Coronary artery (tissue), 2 donors: ENCODE data around the gene PHRF1.

ENCODE experiments used
- DNase-seq: peaks from one replicate; pipeline ENCODE4 v3.0.0-alpha.2; 2017; ENCODE audit warnings: low spot score
- H3K27ac ChIP-seq, 2 donors: fragments of 200-600 bp; sonication (generic); one replicate each; pipeline ENCODE4 v1.5.1; 2016 to 2019
- H3K4me3 ChIP-seq: fragments of 200-600 bp; sonication (generic); 2 replicates; pipeline ENCODE4 v1.5.1; 2016; ENCODE audit warnings: mild to moderate bottlenecking, moderate library complexity
- CTCF ChIP-seq: fragments of 200-600 bp; sonication (generic); IDR thresholded peaks from one replicate; pipeline ENCODE4 v1.5.1; 2019; ENCODE audit warnings: antibody characterized with exemption

PHRF1 gene

DNA sequence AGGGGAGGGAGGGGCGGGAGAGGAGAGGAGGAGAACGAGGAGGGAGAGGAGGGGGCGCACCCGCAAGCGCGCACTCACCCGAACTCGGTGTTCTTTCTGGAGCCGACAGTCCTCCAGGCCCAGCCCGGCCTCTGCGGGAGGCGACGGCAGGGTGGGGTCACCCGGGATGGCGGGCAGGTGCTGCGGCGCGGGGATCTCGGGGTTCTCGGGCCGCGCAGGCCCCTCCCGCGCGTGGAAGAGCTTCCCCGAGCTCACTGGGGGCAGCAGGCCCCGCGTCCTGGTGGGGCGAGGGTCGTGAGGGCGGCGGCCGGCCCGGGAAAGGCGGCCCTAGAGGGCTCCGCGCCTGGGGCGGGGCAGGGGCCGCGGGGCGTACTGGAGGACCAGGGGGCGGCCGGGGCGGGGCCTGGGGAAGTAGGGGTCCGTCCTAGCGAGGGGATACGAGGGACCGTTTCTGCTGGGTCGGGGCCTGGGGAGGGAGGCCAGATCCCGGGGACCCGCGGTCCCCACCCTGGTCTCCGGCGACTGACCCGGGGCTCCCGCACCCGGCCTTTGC is 21.0 kb upstream of the PHRF1 start:
- no peak for DNase-seq
- peak; percentile 6 for TF ChIP-seq CTCF
- H3K4me3 ChIP-seq: peak overlapping the region; percentile 65
- H3K27ac ChIP-seq: no peak overlapping the region

GRCh38 chr11:555780-556661 is 20.2 kb upstream of the PHRF1 start:
- no peak overlapping the region for H3K27ac ChIP-seq
- peak overlapping the region; percentile 65 for H3K4me3 ChIP-seq

GRCh38 chr11:556662-557256 is 19.5 kb upstream of the PHRF1 start:
- TF ChIP-seq CTCF: no peak
- no peak overlapping the region for H3K4me3 ChIP-seq
- H3K27ac ChIP-seq: no peak overlapping the region
- no peak for DNase-seq

More at GRCh38 chr11:555780-556661, 20.2 kb upstream of the PHRF1 start:
- DNase-seq: no peak
- TF ChIP-seq CTCF: no peak

DNA sequence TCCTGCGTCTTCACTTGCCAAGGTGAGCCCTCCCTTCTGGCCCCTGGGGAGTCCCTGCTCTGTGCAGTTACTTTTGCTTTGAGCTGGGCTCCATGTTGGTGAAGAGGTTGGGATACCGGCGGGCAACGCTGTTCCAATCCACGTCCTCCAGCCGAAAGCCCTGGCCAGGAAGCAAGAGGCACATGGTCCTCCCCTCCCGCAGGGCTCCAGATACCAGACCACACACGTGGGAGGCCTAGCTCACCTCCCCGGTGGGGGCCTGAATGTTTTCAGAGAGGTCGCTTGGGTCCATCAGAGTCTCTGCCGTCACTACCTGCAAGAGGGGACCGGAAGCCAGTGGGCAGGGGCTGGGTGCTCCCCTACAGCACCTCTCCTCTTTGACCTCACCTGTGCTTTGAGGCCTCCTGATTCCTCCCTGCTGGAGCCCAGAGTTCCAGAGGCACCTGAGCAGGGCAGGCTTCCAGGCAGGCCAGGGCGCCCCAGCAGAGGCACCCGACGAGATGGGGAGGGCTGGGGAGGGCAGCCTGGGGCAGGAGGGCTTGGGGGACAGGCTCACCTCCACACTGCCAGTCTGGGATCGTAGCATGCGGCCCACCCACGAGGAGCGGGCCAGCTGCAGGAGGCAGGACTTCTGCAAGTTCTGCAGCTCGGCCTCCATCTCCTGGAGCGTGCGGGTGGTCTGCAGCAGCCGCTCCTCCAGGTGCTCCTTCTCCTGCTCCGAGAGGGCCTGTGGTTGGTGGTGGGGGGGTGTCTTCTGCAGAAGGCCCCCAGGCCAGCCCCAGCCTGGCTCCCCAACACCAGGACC is 18.7 kb upstream of the PHRF1 start:
- no peak for DNase-seq

GRCh38 chr11:558503-558902 is 17.8 kb upstream of the PHRF1 start:
- Histone ChIP-seq H3K27ac (no peak overlapping the region), H3K4me3 (no peak overlapping the region)
- TF ChIP-seq CTCF: no peak
- DNase-seq: no peak

More for the DNA sequence above, 18.7 kb upstream of the PHRF1 start:
- Histone ChIP-seq H3K4me3 (no peak overlapping the region), H3K27ac (no peak overlapping the region)
- no peak for TF ChIP-seq CTCF

GRCh38 chr11:559020-559620 is 17.1 kb upstream of the PHRF1 start:
- Histone ChIP-seq H3K27ac (no peak overlapping the region), H3K4me3 (no peak overlapping the region)
- TF ChIP-seq CTCF: no peak
- no peak for DNase-seq
